ENCODE measurements around the gene PF4V1. TPM values are rescaled to one million over a fixed set of nuclear protein-coding genes. Genes with fewer than 3 reads are reported as not detected.

PF4V1 gene
- total RNA-seq, 1 donor, result not detected

DNA sequence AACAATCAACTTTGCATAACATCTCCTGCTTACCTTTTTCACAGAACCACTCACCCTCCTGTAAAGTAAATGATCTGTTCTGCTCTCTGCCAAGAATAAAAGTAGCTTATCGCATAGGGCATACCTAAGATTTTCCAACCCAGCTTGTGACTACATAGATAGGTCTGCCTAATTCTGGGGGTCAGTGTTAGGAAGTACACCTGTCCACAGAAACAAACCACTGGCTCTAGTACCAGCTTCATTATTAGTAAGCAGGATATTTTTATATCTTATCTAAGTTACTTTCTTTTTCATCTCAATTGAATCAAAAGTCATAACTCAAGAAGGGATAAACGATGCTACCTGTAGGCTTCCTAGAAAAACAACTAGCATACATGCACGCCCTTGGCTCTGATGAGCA is 39.9 kb downstream of the PF4V1 start:
- H3K27ac ChIP-seq (ENCODE audit: low read depth, low read length), result no peak overlapping the region
- peaks cover 28% of the 10 kb centered on the region for H3K4me1 ChIP-seq (ENCODE audit: insufficient read depth, low read length)

DNA sequence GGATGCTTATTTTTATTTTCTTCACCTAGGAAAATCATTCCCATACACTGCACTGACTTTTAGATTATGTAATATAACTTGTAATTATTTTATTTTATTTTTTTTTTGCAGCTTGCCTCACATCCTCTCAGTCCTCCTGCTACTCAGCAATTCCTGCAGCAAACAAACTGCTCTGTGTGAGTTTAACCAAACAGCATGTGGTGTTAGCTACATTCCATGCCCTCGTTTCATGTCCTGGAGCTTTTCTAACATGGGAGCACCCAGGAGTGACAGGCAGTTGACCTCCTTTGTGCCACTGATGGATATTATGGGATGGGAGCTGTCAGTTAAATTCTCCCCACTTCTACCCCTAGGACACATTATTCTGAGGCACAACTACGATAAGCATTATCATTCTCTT is 40.9 kb downstream of the PF4V1 start:
- TF ChIP-seq, protein P1, sequence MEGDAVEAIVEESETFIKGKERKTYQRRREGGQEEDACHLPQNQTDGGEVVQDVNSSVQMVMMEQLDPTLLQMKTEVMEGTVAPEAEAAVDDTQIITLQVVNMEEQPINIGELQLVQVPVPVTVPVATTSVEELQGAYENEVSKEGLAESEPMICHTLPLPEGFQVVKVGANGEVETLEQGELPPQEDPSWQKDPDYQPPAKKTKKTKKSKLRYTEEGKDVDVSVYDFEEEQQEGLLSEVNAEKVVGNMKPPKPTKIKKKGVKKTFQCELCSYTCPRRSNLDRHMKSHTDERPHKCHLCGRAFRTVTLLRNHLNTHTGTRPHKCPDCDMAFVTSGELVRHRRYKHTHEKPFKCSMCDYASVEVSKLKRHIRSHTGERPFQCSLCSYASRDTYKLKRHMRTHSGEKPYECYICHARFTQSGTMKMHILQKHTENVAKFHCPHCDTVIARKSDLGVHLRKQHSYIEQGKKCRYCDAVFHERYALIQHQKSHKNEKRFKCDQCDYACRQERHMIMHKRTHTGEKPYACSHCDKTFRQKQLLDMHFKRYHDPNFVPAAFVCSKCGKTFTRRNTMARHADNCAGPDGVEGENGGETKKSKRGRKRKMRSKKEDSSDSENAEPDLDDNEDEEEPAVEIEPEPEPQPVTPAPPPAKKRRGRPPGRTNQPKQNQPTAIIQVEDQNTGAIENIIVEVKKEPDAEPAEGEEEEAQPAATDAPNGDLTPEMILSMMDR (IDR thresholded peaks at IDR 0.05; ENCODE audit: extremely low read depth, low read depth, low read length), result no peak
- Histone ChIP-seq H3K4me3 (ENCODE audit: insufficient read depth, low read length) (no peak overlapping the region), H3K27me3 (ENCODE audit: insufficient read depth, low read length) (no peaks in the 10 kb centered on the region), H3K36me3 (ENCODE audit: insufficient read depth, low read length) (no peaks in the 10 kb centered on the region), H3K27ac (ENCODE audit: low read depth, low read length) (no peak overlapping the region), H4K20me1 (ENCODE audit: insufficient read depth, low read length) (no peaks in the 10 kb centered on the region), H3K9me3 (ENCODE audit: low read depth, low read length) (no peaks in the 10 kb centered on the region), H2AFZ (ENCODE audit: low read length) (no peak overlapping the region), H3K4me1 (ENCODE audit: insufficient read depth, low read length) (peaks cover 29% of the 10 kb centered on the region), H3K4me2 (ENCODE audit: insufficient read depth, low read length) (no peak overlapping the region), H3K79me2 (ENCODE audit: insufficient read depth, low read length) (no peaks in the 10 kb centered on the region)
- no peak for DNase-seq (ENCODE audit: insufficient read length, low spot score, missing footprints)

More for the DNA sequence above, 39.9 kb downstream of the PF4V1 start:
- no peaks in the 10 kb centered on the region for H3K9me3 ChIP-seq (ENCODE audit: low read depth, low read length)
- H3K79me2 ChIP-seq (ENCODE audit: insufficient read depth, low read length), result no peaks in the 10 kb centered on the region
- no peaks in the 10 kb centered on the region for H4K20me1 ChIP-seq (ENCODE audit: insufficient read depth, low read length)
- H3K4me2 ChIP-seq (ENCODE audit: insufficient read depth, low read length), result no peak overlapping the region
- H2AFZ ChIP-seq (ENCODE audit: low read length), result no peak overlapping the region
- no peak for DNase-seq (ENCODE audit: insufficient read length, low spot score, missing footprints)
- TF ChIP-seq, protein P1 (IDR thresholded peaks at IDR 0.05; ENCODE audit: extremely low read depth, low read depth, low read length), result no peak
- no peaks in the 10 kb centered on the region for H3K36me3 ChIP-seq (ENCODE audit: insufficient read depth, low read length)
- no peak overlapping the region for H3K4me3 ChIP-seq (ENCODE audit: insufficient read depth, low read length)
- no peaks in the 10 kb centered on the region for H3K27me3 ChIP-seq (ENCODE audit: insufficient read depth, low read length)

DNA sequence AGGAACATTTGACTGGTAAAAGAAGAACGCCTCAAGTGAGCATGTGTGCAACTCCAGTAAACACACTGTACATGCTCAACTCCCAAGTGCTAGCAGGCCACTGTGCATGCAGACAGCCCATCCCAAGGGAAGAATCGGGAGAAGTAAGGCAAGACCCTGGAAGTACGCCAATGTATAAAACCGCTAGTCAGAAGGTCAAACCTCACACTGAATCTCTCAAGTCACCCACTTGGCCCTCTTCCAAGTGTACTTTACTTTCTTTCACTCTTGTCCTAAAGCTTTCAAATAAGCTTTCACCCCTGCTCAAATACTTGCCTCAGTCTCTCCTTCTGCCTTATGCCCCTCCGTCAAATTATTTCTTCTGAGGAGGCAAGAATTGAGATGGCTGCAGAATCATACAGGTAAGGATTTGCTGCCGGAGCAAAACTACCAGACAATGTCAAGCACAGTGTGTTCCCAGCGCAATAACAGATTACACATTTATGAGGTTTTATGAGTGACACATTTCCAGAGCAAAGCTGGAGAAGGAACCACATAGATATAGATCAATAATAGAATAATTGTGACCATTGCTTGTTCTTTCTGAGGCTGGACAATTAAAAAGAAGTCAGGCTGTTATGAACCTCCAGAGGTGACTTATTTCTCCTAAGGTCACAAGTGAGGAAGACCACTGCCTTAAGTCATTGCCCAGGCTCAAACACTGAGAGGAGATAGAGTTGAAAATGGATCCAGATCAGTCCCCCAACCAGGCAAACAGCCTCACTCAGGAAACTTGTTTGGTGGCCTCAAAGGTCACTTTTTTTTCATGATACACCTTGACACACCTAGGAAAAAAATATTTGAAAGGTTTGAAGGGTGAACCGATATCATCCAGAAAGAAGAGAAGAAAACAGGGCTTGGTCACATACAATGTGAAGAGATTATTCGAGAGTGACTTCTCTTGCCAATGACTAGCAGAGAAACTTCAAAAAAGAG is 42.4 kb downstream of the PF4V1 start:
- H3K27me3 ChIP-seq (ENCODE audit: insufficient read depth, low read length), result no peaks in the 10 kb centered on the region

DNA sequence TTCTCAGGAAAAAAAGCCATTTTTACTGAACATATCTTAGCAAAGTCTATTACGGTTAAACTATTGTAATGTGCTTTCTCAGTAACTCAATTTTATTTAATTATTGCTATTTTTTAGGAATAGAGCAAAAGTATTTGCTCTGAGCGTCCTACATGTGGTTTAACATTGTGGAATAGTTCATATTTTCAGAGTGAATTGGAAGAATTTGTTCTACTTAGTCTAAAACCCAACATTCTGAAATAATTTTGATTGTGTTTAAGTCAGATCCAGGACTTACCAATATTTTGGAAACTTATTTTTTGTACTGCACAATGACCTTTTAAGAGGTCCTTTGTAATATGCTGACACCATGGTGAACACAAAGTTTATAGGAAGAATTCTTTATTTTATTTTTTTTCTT is 43.3 kb downstream of the PF4V1 start:
- H4K20me1 ChIP-seq (ENCODE audit: insufficient read depth, low read length), result no peaks in the 10 kb centered on the region
- H3K79me2 ChIP-seq (ENCODE audit: insufficient read depth, low read length), result no peaks in the 10 kb centered on the region
- no peak overlapping the region for H3K4me3 ChIP-seq (ENCODE audit: insufficient read depth, low read length)
- no peak overlapping the region for H2AFZ ChIP-seq (ENCODE audit: low read length)
- TF ChIP-seq, protein P1 (IDR thresholded peaks at IDR 0.05; ENCODE audit: extremely low read depth, low read depth, low read length), result no peak
- H3K27me3 ChIP-seq (ENCODE audit: insufficient read depth, low read length), result no peaks in the 10 kb centered on the region
- no peaks in the 10 kb centered on the region for H3K36me3 ChIP-seq (ENCODE audit: insufficient read depth, low read length)
- no peak overlapping the region for H3K4me2 ChIP-seq (ENCODE audit: insufficient read depth, low read length)
- DNase-seq (ENCODE audit: insufficient read length, low spot score, missing footprints), result no peak
- H3K4me1 ChIP-seq (ENCODE audit: insufficient read depth, low read length), result peaks cover 37% of the 10 kb centered on the region
- H3K27ac ChIP-seq (ENCODE audit: low read depth, low read length), result peak overlapping the region; percentile 65
- no peaks in the 10 kb centered on the region for H3K9me3 ChIP-seq (ENCODE audit: low read depth, low read length)

More for the DNA sequence above, 42.4 kb downstream of the PF4V1 start:
- no peak overlapping the region for H3K4me3 ChIP-seq (ENCODE audit: insufficient read depth, low read length)
- peaks cover 29% of the 10 kb centered on the region for H3K4me1 ChIP-seq (ENCODE audit: insufficient read depth, low read length)
- no peaks in the 10 kb centered on the region for H3K36me3 ChIP-seq (ENCODE audit: insufficient read depth, low read length)
- no peak for DNase-seq (ENCODE audit: insufficient read length, low spot score, missing footprints)
- H3K79me2 ChIP-seq (ENCODE audit: insufficient read depth, low read length), result no peaks in the 10 kb centered on the region
- H3K9me3 ChIP-seq (ENCODE audit: low read depth, low read length), result no peaks in the 10 kb centered on the region
- no peaks in the 10 kb centered on the region for H4K20me1 ChIP-seq (ENCODE audit: insufficient read depth, low read length)
- TF ChIP-seq, protein P1 (IDR thresholded peaks at IDR 0.05; ENCODE audit: extremely low read depth, low read depth, low read length), result no peak
- H2AFZ ChIP-seq (ENCODE audit: low read length), result no peak overlapping the region
- H3K4me2 ChIP-seq (ENCODE audit: insufficient read depth, low read length), result peak overlapping the region; percentile 12
- H3K27ac ChIP-seq (ENCODE audit: low read depth, low read length), result no peak overlapping the region

Measured in osteoblast (primary cell).